HPDE6-E6E7 (cell line): ENCODE results near the gene SYNRG.
A peak's percentile ranks its signal among the peaks of the same experiment; 100 is the strongest.

Source experiments
- DNase-seq: peaks from one replicate; pipeline ENCODE4 v3.0.0; 2011; ENCODE audit warnings: missing footprints; ENCODE audit errors: extremely low spot score

SYNRG gene

GRCh38 chr17:37503148-37503547 is 106.1 kb downstream of the SYNRG start:
- no peak for DNase-seq

GRCh38 chr17:37502009-37502936 is 106.9 kb downstream of the SYNRG start:
- no peak for DNase-seq

- DNase-seq: no peak
Measured at GRCh38 chr17:37500378-37500777, 108.8 kb downstream of the SYNRG start.

GRCh38 chr17:37494971-37495370 is 114.2 kb downstream of the SYNRG start:
- no peak for DNase-seq

- DNase-seq: no peak
Measured at GRCh38 chr17:37494401-37494831, 114.8 kb downstream of the SYNRG start.

GRCh38 chr17:37493249-37494027 is 115.8 kb downstream of the SYNRG start:
- no peak for DNase-seq

- no peak for DNase-seq
Measured at GRCh38 chr17:37492167-37492566, 117.1 kb downstream of the SYNRG start.

GRCh38 chr17:37490638-37491614 is 118.3 kb downstream of the SYNRG start:
- no peak for DNase-seq

- no peak for DNase-seq
Measured at GRCh38 chr17:37490022-37490587, 119.1 kb downstream of the SYNRG start.

- DNase-seq: peak; percentile 79
Measured at GRCh38 chr17:37489197-37490001, 119.8 kb downstream of the SYNRG start, which contains the start of gene DUSP14. DUSP14 (plus strand) TSS chr17:37489891; CDS start chr17:37512273, 22,382 bp downstream.

- peak; percentile 97 for DNase-seq
Measured at GRCh38 chr17:37488607-37489196, 120.5 kb downstream of the SYNRG start.

GRCh38 chr17:37488009-37488604 is 121.1 kb downstream of the SYNRG start:
- DNase-seq: no peak

- no peak for DNase-seq
Measured at GRCh38 chr17:37485938-37486570, 123.2 kb downstream of the SYNRG start.

- no peak for DNase-seq
Measured at GRCh38 chr17:37483311-37484039, 125.7 kb downstream of the SYNRG start.

GRCh38 chr17:37481001-37481665 is 128.1 kb downstream of the SYNRG start:
- no peak for DNase-seq

GRCh38 chr17:37480427-37480826 is 128.8 kb downstream of the SYNRG start:
- DNase-seq: no peak

GRCh38 chr17:37479025-37479424 is 130.2 kb downstream of the SYNRG start:
- DNase-seq: no peak

- no peak for DNase-seq
Measured at GRCh38 chr17:37478187-37478586, 131.0 kb downstream of the SYNRG start.
